AG09319 (cell line): Measurements from ENCODE around the gene ACACA.

Source experiments
- DNase-seq: peaks from one replicate; pipeline ENCODE4 v3.0.0-alpha.2; 2010; ENCODE audit warnings: low read depth; ENCODE audit errors: extremely low read depth
- CTCF ChIP-seq: IDR thresholded peaks from 2 replicates; pipeline ENCODE4 v1.5.1; 2011; ENCODE audit warnings: low read depth, mild to moderate bottlenecking, inconsistent platforms, low read length, moderate library complexity

ACACA gene

GRCh38 chr17:37090941-37091340 lies 315.7 kb downstream of the ACACA start:
- TF ChIP-seq CTCF, result no peak
- DNase-seq, result no peak

- DNase-seq, result no peak
- TF ChIP-seq CTCF, result no peak
Measured at GRCh38 chr17:37089956-37090355, 316.7 kb downstream of the ACACA start.

- no peak for TF ChIP-seq CTCF
Measured at GRCh38 chr17:37088913-37089312, 317.7 kb downstream of the ACACA start.

GRCh38 chr17:37088459-37088858 lies 318.2 kb downstream of the ACACA start:
- no peak for TF ChIP-seq CTCF
- no peak for DNase-seq

More at GRCh38 chr17:37088913-37089312, 317.7 kb downstream of the ACACA start:
- no peak for DNase-seq

DNA sequence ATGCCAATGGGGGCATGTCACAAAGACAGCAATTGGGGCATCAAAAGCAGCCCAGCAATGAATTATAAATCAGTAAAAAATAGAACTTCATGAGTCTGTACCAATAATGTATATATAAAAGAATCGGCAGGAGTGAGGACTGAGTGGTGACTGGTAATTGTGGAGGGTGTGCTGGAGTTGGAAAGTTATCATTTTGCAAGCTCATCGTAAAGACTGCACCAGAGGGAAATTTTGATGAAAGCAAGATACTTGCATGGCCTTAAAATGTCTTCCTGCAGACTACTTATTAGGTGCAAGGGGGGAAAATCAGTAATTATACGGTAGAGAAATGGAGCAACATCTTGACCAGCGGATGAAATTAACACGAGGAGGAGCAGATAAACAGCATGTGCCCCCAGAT lies 319.0 kb downstream of the ACACA start:
- no peak for DNase-seq
- TF ChIP-seq CTCF, result no peak

DNA sequence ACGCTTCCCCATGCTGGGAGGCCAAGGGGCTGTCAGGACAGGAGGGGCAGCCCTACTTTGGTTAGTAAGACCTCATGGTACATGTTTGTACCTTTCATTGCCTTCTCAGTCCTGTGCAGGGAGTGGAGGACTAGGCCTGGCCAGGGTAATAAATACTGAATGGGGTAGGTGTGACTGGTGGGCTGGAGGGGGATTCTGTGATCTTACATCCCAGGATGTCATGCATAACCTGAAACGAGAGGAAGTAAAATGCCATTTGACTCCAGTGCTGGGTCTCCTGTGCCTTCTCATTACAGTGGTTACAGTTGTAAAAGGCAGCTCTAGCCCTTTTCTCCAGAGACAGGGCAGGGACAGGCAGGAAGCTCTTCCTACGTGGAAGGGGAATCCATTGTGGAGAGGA lies 319.7 kb downstream of the ACACA start:
- no peak for TF ChIP-seq CTCF
- no peak for DNase-seq

- no peak for TF ChIP-seq CTCF
- no peak for DNase-seq
Measured at GRCh38 chr17:37086334-37086733, 320.3 kb downstream of the ACACA start.

DNA sequence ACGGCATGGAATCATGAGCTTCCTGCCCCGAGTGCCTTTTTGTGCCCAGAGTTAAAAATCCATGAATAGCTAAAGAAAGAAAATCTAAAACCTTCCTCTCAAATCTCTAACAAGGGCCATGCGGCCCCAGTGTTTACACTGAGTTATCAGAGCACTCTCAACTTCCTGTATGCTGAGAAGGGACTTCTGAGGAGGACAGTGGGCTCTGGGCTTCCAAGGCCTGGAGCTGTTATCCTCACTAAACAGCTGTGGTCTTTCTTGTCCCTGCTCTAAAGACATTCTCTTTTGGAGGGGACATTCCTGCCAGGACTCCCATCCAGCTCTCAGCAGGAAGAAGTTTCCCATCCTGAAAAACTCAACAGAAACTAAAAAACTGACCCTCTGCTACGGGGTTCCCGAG lies 322.3 kb downstream of the ACACA start:
- DNase-seq, result no peak
- no peak for TF ChIP-seq CTCF
